BE2C (cell line): ENCODE data around the gene VSIG10.
"Not testable (repeated sequence)": the region's sequence is repeated elsewhere in the genome, so short reads cannot be mapped to it uniquely, and the experiment has no call there.

Source experiments
- DNase-seq: peaks from one replicate; pipeline ENCODE4 v3.0.0-alpha.2; 2020
- H3K27me3 ChIP-seq: fragments of 250-450 bp; sonication (Bioruptor Pico); 2 replicates; pipeline ENCODE4 v1.5.1; 2020; ENCODE audit warnings: mild to moderate bottlenecking
- H3K36me3 ChIP-seq: fragments of 250-450 bp; sonication (Bioruptor Pico); 2 replicates; pipeline ENCODE4 v1.5.1; 2020; ENCODE audit warnings: mild to moderate bottlenecking
- H3K4me1 ChIP-seq: fragments of 250-450 bp; sonication (Bioruptor Pico); 2 replicates; pipeline ENCODE4 v1.5.1; 2020
- H3K4me3 ChIP-seq: 2 replicates; pipeline ENCODE4 v1.5.1; 2011; ENCODE audit warnings: low read depth, low read length
- H3K9me3 ChIP-seq: fragments of 250-450 bp; sonication (Bioruptor Pico); 2 replicates; pipeline ENCODE4 v1.5.1; 2020
- TF ChIP-seq, protein P1 (sequence below): IDR thresholded peaks from 2 replicates; pipeline ENCODE4 v1.5.1; 2012; ENCODE audit warnings: mild to moderate bottlenecking, low read depth, low read length

Gene VSIG10

GRCh38 chr12:118082161-118082560 lies 21.6 kb downstream of the VSIG10 start:
- DNase-seq: no peak
- Histone ChIP-seq H3K27me3 (no peaks in the 10 kb centered on the region), H3K4me3 (no peak overlapping the region), H3K9me3 (no peaks in the 10 kb centered on the region), H3K36me3 (no peaks in the 10 kb centered on the region), H3K4me1 (no peaks in the 10 kb centered on the region)
- TF ChIP-seq, protein P1, sequence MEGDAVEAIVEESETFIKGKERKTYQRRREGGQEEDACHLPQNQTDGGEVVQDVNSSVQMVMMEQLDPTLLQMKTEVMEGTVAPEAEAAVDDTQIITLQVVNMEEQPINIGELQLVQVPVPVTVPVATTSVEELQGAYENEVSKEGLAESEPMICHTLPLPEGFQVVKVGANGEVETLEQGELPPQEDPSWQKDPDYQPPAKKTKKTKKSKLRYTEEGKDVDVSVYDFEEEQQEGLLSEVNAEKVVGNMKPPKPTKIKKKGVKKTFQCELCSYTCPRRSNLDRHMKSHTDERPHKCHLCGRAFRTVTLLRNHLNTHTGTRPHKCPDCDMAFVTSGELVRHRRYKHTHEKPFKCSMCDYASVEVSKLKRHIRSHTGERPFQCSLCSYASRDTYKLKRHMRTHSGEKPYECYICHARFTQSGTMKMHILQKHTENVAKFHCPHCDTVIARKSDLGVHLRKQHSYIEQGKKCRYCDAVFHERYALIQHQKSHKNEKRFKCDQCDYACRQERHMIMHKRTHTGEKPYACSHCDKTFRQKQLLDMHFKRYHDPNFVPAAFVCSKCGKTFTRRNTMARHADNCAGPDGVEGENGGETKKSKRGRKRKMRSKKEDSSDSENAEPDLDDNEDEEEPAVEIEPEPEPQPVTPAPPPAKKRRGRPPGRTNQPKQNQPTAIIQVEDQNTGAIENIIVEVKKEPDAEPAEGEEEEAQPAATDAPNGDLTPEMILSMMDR: no peak

DNA sequence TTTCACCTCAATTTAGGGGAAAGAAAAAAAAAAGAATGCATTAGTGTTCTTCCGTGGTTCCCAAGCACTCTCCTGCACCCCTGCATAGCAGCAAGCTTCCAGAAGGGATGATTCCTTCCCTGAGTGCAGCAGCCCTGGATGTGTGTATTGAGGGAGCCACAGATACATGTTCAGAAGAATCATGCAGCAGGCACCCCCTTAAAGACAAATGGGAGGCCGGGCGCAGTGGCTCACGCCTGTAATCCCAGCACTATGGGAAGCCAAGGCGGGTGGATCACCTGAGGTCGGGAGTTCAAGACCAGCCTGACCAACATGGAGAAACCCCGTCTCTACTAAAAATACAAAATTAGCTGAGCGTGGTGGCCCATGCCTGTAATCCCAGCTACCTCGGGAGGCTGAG lies 22.3 kb downstream of the VSIG10 start:
- DNase-seq, H3K27me3 ChIP-seq, H3K4me1 ChIP-seq, H3K36me3 ChIP-seq, H3K4me3 ChIP-seq, H3K9me3 ChIP-seq: not testable (repeated sequence)

GRCh38 chr12:118073768-118074167 lies 30.0 kb downstream of the VSIG10 start:
- Histone ChIP-seq H3K27me3 (no peaks in the 10 kb centered on the region), H3K4me1 (no peaks in the 10 kb centered on the region), H3K9me3 (no peaks in the 10 kb centered on the region), H3K36me3 (no peaks in the 10 kb centered on the region; the same call in 1 of the 2 replicates), H3K4me3 (no peak overlapping the region)
- DNase-seq: no peak
- TF ChIP-seq, protein P1: no peak

- H3K4me1 ChIP-seq: no peaks in the 10 kb centered on the region
- no peak overlapping the region for H3K4me3 ChIP-seq
- DNase-seq: no peak
- H3K36me3 ChIP-seq: no peaks in the 10 kb centered on the region; the same call in 1 of the 2 replicates
- no peaks in the 10 kb centered on the region for H3K9me3 ChIP-seq
- no peaks in the 10 kb centered on the region for H3K27me3 ChIP-seq
- TF ChIP-seq, protein P1: no peak
These were observed 33.2 kb downstream of the VSIG10 start for GRCh38 chr12:118070650-118071049.

DNA sequence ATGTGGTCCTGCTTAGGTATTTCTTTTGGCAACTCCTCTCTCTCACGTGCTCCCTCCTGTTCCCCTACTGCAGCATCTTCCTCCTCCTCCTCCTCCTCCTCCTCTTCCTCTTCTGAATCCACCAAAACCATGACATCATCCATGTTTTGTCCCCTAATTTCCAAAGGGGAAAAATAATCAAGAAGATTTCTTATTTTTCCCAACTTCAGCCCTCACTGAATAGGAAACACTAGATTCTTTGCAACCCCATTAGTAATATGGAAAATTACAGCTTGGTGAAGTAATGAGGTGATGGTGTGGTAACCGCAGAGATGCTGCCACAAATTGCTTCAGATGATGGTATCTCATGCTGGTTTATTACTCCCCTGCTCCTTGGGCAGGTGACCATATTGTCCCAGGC lies 35.4 kb downstream of the VSIG10 start:
- Histone ChIP-seq H3K4me3 (no peak overlapping the region), H3K27me3 (no peaks in the 10 kb centered on the region), H3K9me3 (no peaks in the 10 kb centered on the region), H3K4me1 (no peaks in the 10 kb centered on the region), H3K36me3 (no peaks in the 10 kb centered on the region)
- no peak for DNase-seq
- TF ChIP-seq, protein P1: no peak

- H3K4me1 ChIP-seq: no peaks in the 10 kb centered on the region
- H3K9me3 ChIP-seq: no peaks in the 10 kb centered on the region
- H3K36me3 ChIP-seq: no peaks in the 10 kb centered on the region
- H3K4me3 ChIP-seq: no peak overlapping the region
- no peaks in the 10 kb centered on the region for H3K27me3 ChIP-seq
- no peak for DNase-seq
- TF ChIP-seq, protein P1: no peak
These were observed 38.4 kb downstream of the VSIG10 start for GRCh38 chr12:118065380-118065779.

DNA sequence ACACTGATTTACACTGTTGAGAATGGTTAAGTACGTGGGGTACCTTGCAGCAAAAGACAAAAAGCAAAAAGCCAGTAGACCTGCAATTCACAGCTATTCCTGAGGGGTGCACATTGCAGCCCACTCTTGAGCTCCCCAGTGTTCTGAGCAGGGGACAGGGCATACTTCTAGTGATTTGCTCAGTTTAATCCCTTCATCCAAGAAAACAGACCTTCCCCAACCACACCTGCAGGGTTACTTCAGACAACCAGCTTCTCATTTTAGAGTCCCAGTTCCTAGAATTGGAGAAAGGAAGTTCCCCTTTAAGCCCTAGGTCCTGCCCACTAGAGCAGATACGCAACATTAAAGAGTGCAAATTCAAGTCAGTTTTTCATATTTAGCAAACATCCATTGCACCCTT lies 39.2 kb downstream of the VSIG10 start:
- no peaks in the 10 kb centered on the region for H3K9me3 ChIP-seq
- TF ChIP-seq, protein P1: peak; percentile 29; the same call in 1 of the 2 replicates
- H3K4me1 ChIP-seq: no peaks in the 10 kb centered on the region

More for the DNA sequence above, 39.2 kb downstream of the VSIG10 start:
- no peak for DNase-seq
- H3K27me3 ChIP-seq: no peaks in the 10 kb centered on the region
- H3K36me3 ChIP-seq: no peaks in the 10 kb centered on the region
- H3K4me3 ChIP-seq: no peak overlapping the region
